ENCODE results near the gene KRTAP10-5. TPM values are rescaled to one million over a fixed set of nuclear protein-coding genes. Genes with fewer than 3 reads are reported as not detected.

Gene KRTAP10-5
- total RNA-seq, 1 experiment from 2014 or later: not detected

- peaks cover 7 to 15% of the 10 kb centered on the region in 2 experiments for H3K9me3 ChIP-seq (ENCODE audit: control insufficient read depth in 1 of 2, insufficient read depth in 1 of 2, low read depth in 1 of 2, low read length in 2 of 2)
- H3K4me1 ChIP-seq (ENCODE audit: control insufficient read depth in 1 of 2, insufficient read depth in 2 of 2, low read length in 2 of 2): no peaks in the 10 kb centered on the region
- intact Hi-C loops (cut with micrococcal nuclease): no loop called here
- DNase-seq (ENCODE audit: low read depth, low spot score) (no peak), ATAC-seq (no peak)
- ChIA-PET CTCF (no interaction called here), POLR2A (no interaction called here), RAD21 (ENCODE audit: low non-redundant PET in 1 of 2, low total read pairs in 2 of 2, uncharacterized antibody in 2 of 2, unreplicated experiment in 2 of 2) (no interaction called here)
- BruUV-seq (replicated peaks): no TSS peak
- TF ChIP-seq EGR1 (IDR thresholded peaks at IDR 0.05; ENCODE audit: low read depth) (no peak), EZH2phosphoT487 (IDR thresholded peaks at IDR 0.05; ENCODE audit: borderline replicate concordance) (no peak), ATF3 (IDR thresholded peaks at IDR 0.05) (no peak), SP1 (IDR thresholded peaks at IDR 0.05; ENCODE audit: low read depth) (no peak), CTCF (IDR thresholded peaks at IDR 0.05 in 2 of 3, conservative IDR thresholded peaks at IDR 0.05 in 1 of 3; ENCODE audit: borderline replicate concordance in 1 of 3, insufficient read depth in 1 of 3, low read depth in 2 of 3, low read length in 2 of 3) (no peak), REST (IDR thresholded peaks at IDR 0.05; ENCODE audit: low read depth) (no peak), POLR2A (IDR thresholded peaks at IDR 0.05; ENCODE audit: borderline replicate concordance, extremely low read depth, insufficient read depth, insufficient read length) (no peak), RAD21 (IDR thresholded peaks at IDR 0.05; ENCODE audit: low read depth) (no peak), CEBPB (IDR thresholded peaks at IDR 0.05; ENCODE audit: low read depth) (no peak), ZBTB33 (IDR thresholded peaks at IDR 0.05; ENCODE audit: extremely low read depth, insufficient replicate concordance, low read length) (no peak), ZNF274 (IDR thresholded peaks at IDR 0.05; ENCODE audit: low read depth, low read length) (no peak), CBX3 (IDR thresholded peaks at IDR 0.05; ENCODE audit: low read depth) (no peak)
- H3K9ac ChIP-seq (ENCODE audit: low read length): no peak overlapping the region
- H3K27me3 ChIP-seq (ENCODE audit: insufficient read depth, low read length): no peaks in the 10 kb centered on the region
- H3K27ac ChIP-seq (ENCODE audit: low read depth, low read length): no peak overlapping the region
- no peak overlapping the region for H3K4me2 ChIP-seq (ENCODE audit: low read length)
- H2AFZ ChIP-seq (ENCODE audit: low read depth, low read length, poor library complexity, severe bottlenecking): no peak overlapping the region
- H3K9me2 ChIP-seq (ENCODE audit: insufficient read depth): no peaks in the 10 kb centered on the region
- no peaks in the 10 kb centered on the region for H4K20me1 ChIP-seq (ENCODE audit: insufficient read depth)
- no peak overlapping the region for H3K4me3 ChIP-seq (replicated peaks in 1 of 2; ENCODE audit: low read depth in 1 of 2, low read length in 2 of 2)
- no peaks in the 10 kb centered on the region for H3K36me3 ChIP-seq (ENCODE audit: control insufficient read depth in 1 of 2, insufficient read depth in 2 of 2, low read length in 2 of 2)
- no peaks in the 10 kb centered on the region for H3K79me2 ChIP-seq (ENCODE audit: insufficient read depth, low read length)
Measured at GRCh38 chr21:44539046-44539445, 41.4 kb downstream of the KRTAP10-5 start.
